NCI-H82 (cell line): ENCODE data around the gene FAM163A.
"Not testable (repeated sequence)": the region's sequence is repeated elsewhere in the genome, so short reads cannot be mapped to it uniquely, and the experiment has no call there.

Experiments
- DNase-seq: peaks from one replicate; lab custom pipeline; 2025; lab: John Stamatoyannopoulos, UW

The FAM163A gene

GRCh38 chr1:179853102-179853501 lies 110.0 kb downstream of the FAM163A start:
- no peak for DNase-seq

GRCh38 chr1:179855831-179856230 lies 112.7 kb downstream of the FAM163A start:
- DNase-seq: not testable (repeated sequence)

GRCh38 chr1:179856296-179856695 lies 113.2 kb downstream of the FAM163A start:
- DNase-seq: no peak

GRCh38 chr1:179857009-179857408 lies 113.9 kb downstream of the FAM163A start:
- no peak for DNase-seq

GRCh38 chr1:179860652-179861051 lies 117.6 kb downstream of the FAM163A start:
- no peak for DNase-seq

- no peak for DNase-seq
Observed at GRCh38 chr1:179865377-179865776, 122.3 kb downstream of the FAM163A start.
